Measurements from ENCODE around the gene MPI.

Gene MPI

DNA sequence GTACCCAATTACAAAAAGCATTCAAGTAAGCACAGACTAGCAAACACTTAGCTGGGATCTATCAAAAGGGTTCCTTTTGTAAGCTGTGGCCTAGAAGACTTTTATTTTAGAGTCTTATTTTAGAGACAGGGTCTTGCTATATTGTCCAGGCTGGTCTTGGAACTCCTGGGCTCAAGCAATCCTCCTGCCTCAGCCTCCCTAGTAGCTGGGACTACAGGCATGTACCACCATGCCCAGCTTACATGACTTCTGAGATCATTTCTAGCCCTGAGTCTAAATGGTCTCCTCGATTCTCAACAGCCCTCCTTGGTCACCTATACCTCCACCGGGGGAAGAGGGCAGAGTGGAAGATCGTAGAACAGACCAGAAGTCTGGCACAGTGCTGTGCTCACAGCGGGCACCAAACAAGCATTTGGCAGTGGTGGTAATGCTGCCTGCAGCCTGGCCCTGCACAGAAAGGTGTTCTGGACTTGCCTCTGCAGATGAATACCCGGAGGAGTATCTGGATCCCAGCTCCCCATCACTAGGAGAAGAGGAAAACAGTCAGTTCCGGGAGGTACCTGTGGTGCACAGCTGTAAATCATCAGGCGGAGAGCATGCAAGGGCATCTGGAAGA is 14.5 kb downstream of the MPI start:
- ChIA-PET CTCF (interaction anchor here (0.7 kb wide), 2 partner anchors 46 to 256 kb away, joined by 3 to 4 read pairs; no protein-coding TSS in a partner anchor), POLR2A (interaction anchor here (0.9 to 1.6 kb wide), 3 partner anchors 10 to 34 kb away, joined by 3 to 6 read pairs (median 4); partner anchors contain the start of genes COX5A and MPI)
- no peak for DNase-seq (ENCODE audit: extremely low spot score)
- TF ChIP-seq, protein P1, sequence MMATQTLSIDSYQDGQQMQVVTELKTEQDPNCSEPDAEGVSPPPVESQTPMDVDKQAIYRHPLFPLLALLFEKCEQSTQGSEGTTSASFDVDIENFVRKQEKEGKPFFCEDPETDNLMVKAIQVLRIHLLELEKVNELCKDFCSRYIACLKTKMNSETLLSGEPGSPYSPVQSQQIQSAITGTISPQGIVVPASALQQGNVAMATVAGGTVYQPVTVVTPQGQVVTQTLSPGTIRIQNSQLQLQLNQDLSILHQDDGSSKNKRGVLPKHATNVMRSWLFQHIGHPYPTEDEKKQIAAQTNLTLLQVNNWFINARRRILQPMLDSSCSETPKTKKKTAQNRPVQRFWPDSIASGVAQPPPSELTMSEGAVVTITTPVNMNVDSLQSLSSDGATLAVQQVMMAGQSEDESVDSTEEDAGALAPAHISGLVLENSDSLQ (IDR thresholded peaks at IDR 0.05) = no peak
- TF ChIP-seq LEF1 (IDR thresholded peaks at IDR 0.05; ENCODE audit: borderline replicate concordance) (no peak), SUZ12 (IDR thresholded peaks at IDR 0.05) (no peak), L3MBTL2 (conservative IDR thresholded peaks at IDR 0.05) (no peak), BHLHE40 (IDR thresholded peaks at IDR 0.05; ENCODE audit: borderline replicate concordance) (no peak), ARNT (IDR thresholded peaks at IDR 0.05) (no peak), FOXK2 (IDR thresholded peaks at IDR 0.05) (no peak), TARDBP (IDR thresholded peaks at IDR 0.05) (no peak), HDGF (IDR thresholded peaks at IDR 0.05; ENCODE audit: borderline replicate concordance) (no peak), ZNF384 (IDR thresholded peaks at IDR 0.05) (no peak), ELF4 (IDR thresholded peaks at IDR 0.05) (no peak), NFRKB (IDR thresholded peaks at IDR 0.05) (no peak), FOXM1 (IDR thresholded peaks at IDR 0.05; ENCODE audit: borderline replicate concordance) (no peak), SP1 (IDR thresholded peaks at IDR 0.05) (no peak), FOXA1 (IDR thresholded peaks at IDR 0.05) (no peak), CTBP1 (IDR thresholded peaks at IDR 0.05; ENCODE audit: borderline replicate concordance) (no peak)

DNA sequence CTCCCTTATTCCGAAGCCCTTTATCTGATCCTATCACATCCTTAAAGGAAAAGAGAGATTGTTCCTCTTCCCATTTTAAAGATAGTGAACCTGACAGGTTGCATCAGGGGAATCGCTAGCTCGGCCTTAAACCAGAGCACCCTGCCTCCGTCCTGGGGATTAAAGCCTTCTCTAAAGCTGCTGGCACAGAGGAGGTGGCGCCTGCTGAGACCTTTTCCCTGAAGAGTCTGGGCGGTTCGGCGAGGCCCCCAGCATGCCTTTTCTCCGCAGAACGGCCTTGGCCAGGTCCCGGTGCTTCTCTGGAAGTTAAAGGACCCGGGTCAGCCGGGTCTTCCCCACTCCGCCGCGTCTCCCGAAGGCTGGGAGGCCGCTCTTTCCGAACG is 16.2 kb downstream of the MPI start:
- CTCF ChIA-PET = interaction anchor here (1.1 kb wide), 1 partner anchor 44 kb away, joined by 3 read pairs; no protein-coding TSS in a partner anchor
- no peak for DNase-seq (ENCODE audit: extremely low spot score)
- TF ChIP-seq HDGF (IDR thresholded peaks at IDR 0.05; ENCODE audit: borderline replicate concordance) (0 out of 2 replicates have a peak, but pooled peaks have one; percentile 11), FOXA1 (IDR thresholded peaks at IDR 0.05) (no peak), FOXK2 (IDR thresholded peaks at IDR 0.05) (no peak)
- POLR2A ChIA-PET = interaction anchor here (0.5 to 3.7 kb wide), 34 partner anchors 9 to 355 kb away, joined by 3 to 35 read pairs (median 5); partner anchors contain the start of genes COX5A, MPI, RPP25 and SCAMP2

DNA sequence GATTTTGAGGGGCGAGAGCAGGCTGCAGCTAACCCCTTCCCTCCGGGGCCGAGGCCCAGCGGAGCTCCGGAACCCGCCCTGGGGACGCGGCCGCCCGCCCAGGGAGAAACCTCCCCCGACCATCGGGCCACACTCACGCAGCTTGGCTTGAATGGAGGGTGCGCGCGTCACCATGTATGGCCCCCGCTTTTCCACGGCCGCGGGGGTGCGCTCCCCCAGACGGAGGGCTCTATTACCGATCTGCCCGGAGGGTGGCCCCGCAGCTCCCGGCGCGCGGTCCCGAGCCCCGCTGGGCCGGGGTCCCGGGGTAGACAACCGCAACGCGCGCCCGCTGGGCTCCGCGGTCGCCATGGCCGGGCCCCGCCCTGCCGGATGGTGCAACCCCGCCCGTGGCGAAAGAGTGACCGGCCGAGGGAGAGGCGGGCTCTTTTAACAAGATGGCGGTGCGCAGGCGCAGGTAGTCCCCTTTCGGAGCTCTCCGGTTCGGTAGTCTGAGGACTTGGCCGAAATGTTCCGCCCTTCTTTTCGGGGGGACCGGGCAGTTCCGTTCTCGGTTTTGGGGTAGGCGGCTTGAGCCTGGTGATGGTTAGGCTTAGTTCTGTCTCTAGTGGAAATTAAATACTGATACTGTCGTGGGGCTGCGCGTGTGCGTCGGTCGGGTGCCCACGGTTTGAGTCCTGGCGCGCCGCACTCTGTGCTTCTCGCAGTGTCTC is 16.8 kb downstream of the MPI start, which contains the start of gene FAM219B:
TSS of gene FAM219B (minus strand) at position 402 of the 713 bp plus-strand sequence. CDS start at position 351, 51 bp downstream.
- TF ChIP-seq SP1 (IDR thresholded peaks at IDR 0.05) = no peak
- no peak for TF ChIP-seq ZNF384 (IDR thresholded peaks at IDR 0.05)
- TF ChIP-seq ELF4 (IDR thresholded peaks at IDR 0.05) = no peak
- no peak for TF ChIP-seq SUZ12 (IDR thresholded peaks at IDR 0.05)
- peak; percentile 51 for TF ChIP-seq L3MBTL2 (conservative IDR thresholded peaks at IDR 0.05)
- no peak for TF ChIP-seq TARDBP (IDR thresholded peaks at IDR 0.05)
- no peak for TF ChIP-seq CTBP1 (IDR thresholded peaks at IDR 0.05; ENCODE audit: borderline replicate concordance)
- TF ChIP-seq BHLHE40 (IDR thresholded peaks at IDR 0.05; ENCODE audit: borderline replicate concordance) = no peak
- TF ChIP-seq FOXA1 (IDR thresholded peaks at IDR 0.05) = no peak
- TF ChIP-seq, protein P1 (IDR thresholded peaks at IDR 0.05) = no peak
- no peak for TF ChIP-seq HDGF (IDR thresholded peaks at IDR 0.05; ENCODE audit: borderline replicate concordance)
- peak; percentile 58; the same call in 1 of the 2 replicates for TF ChIP-seq FOXM1 (IDR thresholded peaks at IDR 0.05; ENCODE audit: borderline replicate concordance)
- CTCF ChIA-PET = interaction anchor here (0.9 to 1.1 kb wide), 2 partner anchors 29 to 44 kb away, joined by 3 read pairs; no protein-coding TSS in a partner anchor
- DNase-seq (ENCODE audit: extremely low spot score) = peak; percentile 98
- POLR2A ChIA-PET = interaction anchor here (0.6 to 3.7 kb wide), 34 partner anchors 10 to 356 kb away, joined by 3 to 35 read pairs (median 5); partner anchors contain the start of genes COX5A, MPI, RPP25 and SCAMP2

DNA sequence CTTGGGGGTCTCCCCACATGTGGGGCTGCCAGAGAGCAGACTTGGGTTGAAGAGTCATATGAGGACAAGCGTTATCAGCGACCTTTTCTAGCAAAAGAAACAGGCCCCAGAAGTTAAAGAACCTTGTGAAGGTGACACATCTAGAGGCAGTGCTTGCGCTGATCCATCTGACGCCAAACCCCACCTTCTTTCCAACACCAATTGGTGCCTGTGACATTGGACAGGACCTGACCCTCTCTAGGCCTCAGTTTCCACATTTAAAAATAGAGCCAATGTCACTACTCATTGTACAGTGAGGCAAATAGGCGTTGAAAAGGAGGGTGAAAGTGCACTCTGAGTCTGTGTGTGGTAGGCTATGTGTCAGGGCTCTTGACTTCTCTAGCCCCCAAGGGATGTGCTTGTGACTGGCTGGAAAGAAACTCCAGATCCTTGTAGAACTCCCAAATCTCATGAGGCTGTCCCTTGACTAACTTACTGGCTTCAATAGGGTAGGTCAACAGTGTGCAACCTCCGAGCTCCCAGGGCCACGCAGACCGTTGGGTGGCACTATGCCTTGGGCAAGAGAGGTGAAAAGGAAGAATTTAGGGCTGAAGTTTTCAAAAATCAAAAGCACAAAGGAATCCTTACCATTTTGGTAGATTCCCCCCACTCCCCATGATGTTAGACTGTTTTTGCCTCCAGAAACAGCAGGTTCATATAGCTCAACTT is 17.5 kb downstream of the MPI start:
- DNase-seq (ENCODE audit: extremely low spot score) = peak; percentile 38
- TF ChIP-seq HDGF (IDR thresholded peaks at IDR 0.05; ENCODE audit: borderline replicate concordance) (no peak), FOXK2 (IDR thresholded peaks at IDR 0.05) (no peak), SP1 (IDR thresholded peaks at IDR 0.05) (no peak), CTBP1 (IDR thresholded peaks at IDR 0.05; ENCODE audit: borderline replicate concordance) (no peak), NFRKB (IDR thresholded peaks at IDR 0.05) (no peak), ARNT (IDR thresholded peaks at IDR 0.05) (no peak), FOXM1 (IDR thresholded peaks at IDR 0.05; ENCODE audit: borderline replicate concordance) (no peak)
- ChIA-PET POLR2A (interaction anchor here (0.7 to 3.7 kb wide), 29 partner anchors 10 to 323 kb away, joined by 3 to 35 read pairs (median 5); partner anchors contain the start of genes COX5A, MPI, RPP25 and SCAMP5), CTCF (interaction anchor here (0.9 to 1.1 kb wide), 2 partner anchors 28 to 43 kb away, joined by 3 read pairs; no protein-coding TSS in a partner anchor)

DNA sequence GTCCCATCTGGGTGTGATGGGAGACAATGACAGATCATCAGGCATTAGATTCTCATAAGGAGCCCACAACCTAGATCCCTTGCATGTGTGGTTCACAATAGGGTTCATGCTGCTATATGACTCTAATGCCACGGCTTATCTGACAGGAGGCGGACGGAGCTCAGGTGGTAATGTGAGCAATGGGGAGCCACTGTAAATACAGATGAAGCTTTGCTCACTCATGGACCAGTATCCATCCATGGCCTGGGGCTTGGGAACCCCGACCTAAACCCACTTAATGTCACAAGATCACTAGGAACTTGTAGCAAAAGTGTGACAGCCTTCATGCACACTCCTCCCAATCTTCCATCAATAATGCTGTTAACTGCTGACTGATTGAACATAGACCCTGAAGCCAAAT is 18.8 kb downstream of the MPI start:
- TF ChIP-seq ZNF384 (IDR thresholded peaks at IDR 0.05) (no peak), LEF1 (IDR thresholded peaks at IDR 0.05; ENCODE audit: borderline replicate concordance) (no peak), FOXK2 (IDR thresholded peaks at IDR 0.05) (no peak), ELF4 (IDR thresholded peaks at IDR 0.05) (no peak), CTBP1 (IDR thresholded peaks at IDR 0.05; ENCODE audit: borderline replicate concordance) (no peak), SUZ12 (IDR thresholded peaks at IDR 0.05) (no peak), ARNT (IDR thresholded peaks at IDR 0.05) (no peak), SP1 (IDR thresholded peaks at IDR 0.05) (no peak), BHLHE40 (IDR thresholded peaks at IDR 0.05; ENCODE audit: borderline replicate concordance) (no peak), TARDBP (IDR thresholded peaks at IDR 0.05) (no peak), FOXM1 (IDR thresholded peaks at IDR 0.05; ENCODE audit: borderline replicate concordance) (no peak), L3MBTL2 (conservative IDR thresholded peaks at IDR 0.05) (no peak), HDGF (IDR thresholded peaks at IDR 0.05; ENCODE audit: borderline replicate concordance) (no peak), NFRKB (IDR thresholded peaks at IDR 0.05) (no peak)
- TF ChIP-seq, protein P1 (IDR thresholded peaks at IDR 0.05) = no peak
- ChIA-PET POLR2A (interaction anchor here (1.5 to 3.7 kb wide), 4 partner anchors 9 to 67 kb away, joined by 5 to 25 read pairs (median 22); partner anchors contain the start of genes COX5A, RPP25 and ULK3), CTCF (no interaction called here)
- no peak for DNase-seq (ENCODE audit: extremely low spot score)

Data from HEK293T (cell line).